ENCODE data around the gene SHLD2. TPM values are rescaled to one million over a fixed set of nuclear protein-coding genes. Genes with fewer than 3 reads are reported as not detected.
"Not testable (repeated sequence)": the region's sequence is repeated elsewhere in the genome, so short reads cannot be mapped to it uniquely, and the experiment has no call there.

Gene SHLD2
- total RNA-seq, 1 donor from 2014 or later, result 32.7 TPM

DNA sequence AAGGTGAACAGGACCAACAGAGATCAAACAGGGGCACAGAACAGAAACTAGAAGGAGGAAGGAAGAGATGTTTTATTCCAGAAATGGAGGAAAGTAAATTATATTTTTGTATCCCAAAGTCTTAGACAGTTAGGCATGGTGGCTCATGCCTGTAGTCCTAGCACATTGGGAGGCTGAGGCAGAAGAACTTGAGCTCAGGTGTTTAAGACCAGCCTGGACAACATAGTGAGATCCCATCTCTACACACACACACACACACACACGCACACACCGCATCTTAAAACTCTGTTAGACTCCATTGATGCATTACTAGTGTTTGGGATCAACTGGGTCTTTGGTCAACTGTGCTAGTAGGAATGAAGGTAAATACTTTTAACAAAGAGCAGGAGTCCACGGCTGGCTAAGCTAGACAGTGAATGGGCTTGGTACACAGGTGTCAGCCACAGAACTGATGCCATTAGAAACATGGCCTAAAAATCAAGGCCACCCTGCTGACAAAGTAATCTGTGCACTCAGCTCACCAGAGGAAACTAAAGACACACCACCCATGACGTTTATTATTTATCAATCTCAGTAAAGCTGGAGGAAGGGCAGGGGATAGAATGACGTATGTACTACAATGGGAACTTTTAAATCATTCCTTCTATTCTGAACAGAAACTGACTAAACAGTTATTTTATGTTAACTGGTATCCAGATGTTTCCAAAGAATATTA, 11.3 kb upstream of the SHLD2 start:
- DNase-seq (ENCODE audit: low spot score), result not testable (repeated sequence)

DNA sequence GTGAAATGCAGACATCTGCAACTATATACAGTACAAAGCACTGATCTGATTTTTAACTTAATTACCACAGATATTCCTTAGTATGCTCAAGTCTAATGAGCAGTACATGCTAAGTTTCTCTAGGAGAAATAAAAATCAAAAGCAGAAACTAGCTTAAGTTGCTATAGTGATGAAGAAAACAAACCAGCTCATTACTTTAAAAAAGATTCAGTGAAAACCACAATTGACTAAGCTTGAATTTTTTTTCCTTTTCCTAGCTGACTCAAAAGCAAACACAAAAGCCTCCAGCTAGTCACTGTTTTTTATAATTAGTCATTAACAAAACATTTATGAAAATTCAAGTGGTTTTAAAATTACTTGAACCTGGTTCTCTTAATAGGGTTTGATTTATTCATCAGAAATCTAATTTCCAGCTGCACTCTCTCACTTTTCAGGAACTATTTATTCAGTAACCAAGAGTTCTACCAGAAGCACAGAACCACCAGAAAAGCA, 10.7 kb upstream of the SHLD2 start:
- DNase-seq (ENCODE audit: low spot score), result peak; percentile 37

DNA sequence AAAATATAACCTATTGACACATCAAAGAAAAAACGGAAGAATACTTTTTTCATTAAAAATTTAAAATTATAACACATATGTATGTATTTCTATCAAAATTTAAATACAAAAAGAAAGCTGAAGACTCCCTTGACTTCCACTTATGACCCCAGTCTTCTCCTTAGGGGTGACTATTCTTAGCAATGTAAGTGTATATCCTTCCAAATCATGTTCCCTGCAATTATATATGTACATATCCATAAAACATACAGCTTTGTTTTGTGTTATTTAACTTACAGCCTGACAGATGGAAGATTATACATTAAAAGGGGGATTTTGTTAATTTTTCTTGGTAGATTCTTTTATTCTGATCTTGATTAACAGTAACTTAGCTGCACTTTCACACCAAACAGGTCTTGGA, 9.5 kb upstream of the SHLD2 start:
- DNase-seq (ENCODE audit: low spot score), result no peak

DNA sequence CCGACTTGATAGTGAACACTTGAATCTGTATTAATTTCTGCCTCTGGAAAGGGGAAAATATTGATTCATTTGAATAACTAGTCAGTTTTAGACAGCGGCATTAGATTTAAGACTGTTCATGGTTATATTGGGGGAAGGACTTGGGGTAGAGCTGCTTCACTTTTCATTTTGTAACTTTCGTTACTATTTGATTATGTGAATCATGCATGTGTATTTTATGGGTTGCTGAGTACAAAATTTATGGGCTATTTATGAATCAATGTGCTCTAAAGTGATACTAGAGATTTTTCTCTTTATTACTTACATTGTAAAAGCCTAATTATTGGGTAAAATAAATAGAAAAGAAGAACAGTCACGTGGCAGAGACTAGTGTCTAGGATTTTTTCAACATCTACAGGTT, 5.3 kb upstream of the SHLD2 start:
- DNase-seq (ENCODE audit: low spot score), result no peak

DNA sequence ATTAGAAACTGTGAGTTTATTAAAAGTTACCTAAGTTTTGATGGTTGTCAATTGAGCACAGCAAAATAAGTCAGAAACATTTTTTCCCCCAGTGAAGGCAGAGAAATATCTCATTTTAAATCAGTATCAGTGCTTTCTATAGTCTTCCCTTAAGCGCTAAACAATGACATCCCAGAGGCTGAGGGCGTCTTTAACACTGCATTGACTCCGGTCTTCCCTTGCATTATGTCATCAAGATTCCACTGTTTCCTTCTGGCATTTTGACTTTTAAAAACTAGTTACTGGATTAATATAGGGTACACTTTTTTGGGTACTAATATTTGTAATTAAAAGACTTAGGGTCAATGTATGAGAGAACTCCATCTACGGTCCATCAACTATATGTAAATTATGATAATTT, 4.2 kb upstream of the SHLD2 start:
- DNase-seq (ENCODE audit: low spot score), result no peak

GRCh38 chr10:87092376-87092860, 2.6 kb upstream of the SHLD2 start:
- DNase-seq (ENCODE audit: low spot score), result peak; percentile 18

GRCh38 chr10:87092861-87093631, 2.0 kb upstream of the SHLD2 start:
- peak; percentile 36 for DNase-seq (ENCODE audit: low spot score)

- peak; percentile 51 for DNase-seq (ENCODE audit: low spot score)
These were observed 1.2 kb upstream of the SHLD2 start for GRCh38 chr10:87093632-87094372.

- DNase-seq (ENCODE audit: low spot score), result peak; percentile 90
These were observed 385 bp downstream of the SHLD2 start for GRCh38 chr10:87095236-87095945.

GRCh38 chr10:87101996-87102395, 7.0 kb downstream of the SHLD2 start:
- DNase-seq (ENCODE audit: low spot score), result no peak

GRCh38 chr10:87104727-87105126, 9.7 kb downstream of the SHLD2 start:
- DNase-seq (ENCODE audit: low spot score), result not testable (repeated sequence)

DNA sequence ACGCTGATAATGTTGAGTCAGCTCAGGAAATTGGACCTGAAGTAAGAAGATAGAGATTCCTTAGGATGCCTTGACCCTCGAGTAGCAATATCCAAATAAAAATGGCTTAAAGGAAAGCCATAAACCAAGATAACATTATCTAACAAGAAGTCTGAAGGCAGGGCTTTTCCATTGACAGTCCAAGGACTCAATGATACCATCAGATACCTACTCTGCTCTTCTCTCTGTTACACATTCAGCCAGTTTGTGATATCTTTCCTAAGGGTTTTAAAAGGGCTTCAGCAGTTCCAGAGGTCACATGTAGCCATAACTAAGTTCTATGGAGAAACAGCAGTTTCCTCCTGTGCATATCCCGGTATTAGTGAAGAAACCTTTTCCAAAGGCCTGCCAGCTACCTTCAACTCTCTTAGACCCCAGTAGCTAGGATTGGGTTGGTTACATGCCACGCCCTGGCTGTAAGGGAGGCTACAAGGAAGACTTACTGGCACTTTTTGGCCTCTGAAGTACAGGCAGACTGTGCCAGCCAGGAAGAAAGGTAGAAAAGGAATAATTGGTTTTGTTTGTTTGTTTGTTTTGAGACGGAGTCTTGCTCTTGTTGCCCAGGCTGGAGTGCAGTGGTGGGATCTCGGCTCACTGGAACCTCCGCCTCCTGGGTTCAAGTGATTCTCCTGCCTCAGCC, 10.6 kb downstream of the SHLD2 start:
- no peak for DNase-seq (ENCODE audit: low spot score)

DNA sequence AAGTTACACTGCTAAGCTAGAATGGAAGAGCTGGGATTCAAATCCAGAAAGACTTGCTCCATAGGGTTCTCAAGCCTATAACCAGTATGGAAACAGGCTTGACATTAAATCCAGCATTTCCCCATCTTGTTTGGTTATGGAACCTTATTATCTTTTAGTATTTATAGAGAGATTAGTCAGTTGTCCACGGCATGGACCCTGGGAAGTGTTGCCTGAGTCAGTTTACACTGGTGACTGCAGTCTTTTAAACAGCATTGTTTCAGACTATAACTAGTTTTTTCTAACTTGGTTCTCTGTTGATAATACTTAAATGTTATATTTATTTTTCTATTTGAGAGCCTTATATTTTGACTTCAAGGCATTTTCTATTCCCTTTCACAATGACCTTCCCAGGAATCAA, 23.1 kb downstream of the SHLD2 start:
- not testable (repeated sequence) for DNase-seq (ENCODE audit: low spot score)

DNA sequence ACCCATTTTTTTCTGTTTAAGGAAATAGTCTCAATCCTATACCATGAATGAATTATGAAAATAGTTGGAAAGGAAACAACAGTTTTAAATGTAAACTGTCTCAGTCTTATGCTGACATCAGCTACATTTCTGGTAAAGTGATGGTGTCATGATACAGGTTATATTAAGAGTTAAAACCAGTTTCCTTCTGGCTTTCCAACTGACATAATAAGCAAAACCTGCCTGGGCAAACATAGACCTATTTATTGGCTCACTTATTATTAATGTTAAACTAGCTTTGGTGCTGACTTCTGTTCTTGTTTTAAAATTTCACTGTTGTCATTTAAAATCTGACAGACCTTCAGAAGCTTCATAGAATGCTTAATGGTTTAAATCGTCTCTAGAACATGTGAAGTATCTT, 24.0 kb downstream of the SHLD2 start:
- DNase-seq (ENCODE audit: low spot score), result not testable (repeated sequence)

DNA sequence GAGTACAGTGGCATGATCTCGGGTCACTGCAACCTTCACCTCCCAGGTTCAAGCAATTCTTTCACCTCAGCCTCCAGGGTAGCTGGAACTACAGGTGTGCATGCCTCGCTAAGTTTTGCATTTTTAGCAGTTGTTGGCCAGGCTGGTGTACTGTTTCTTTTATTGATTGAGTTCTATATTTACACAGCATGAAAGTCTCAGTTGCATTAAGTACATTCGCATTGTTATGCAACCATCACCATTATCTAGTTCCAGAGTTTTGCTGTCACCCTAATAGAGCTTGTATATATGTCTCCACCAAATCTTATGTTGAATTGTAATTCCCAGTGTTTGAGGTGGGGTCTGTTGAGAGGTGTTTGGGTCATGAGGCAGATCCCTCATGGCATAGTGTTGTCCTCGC, 28.3 kb downstream of the SHLD2 start:
- DNase-seq (ENCODE audit: low spot score), result not testable (repeated sequence)

- not testable (repeated sequence) for DNase-seq (ENCODE audit: low spot score)
These were observed 32.0 kb downstream of the SHLD2 start for GRCh38 chr10:87127048-87127447.

DNA sequence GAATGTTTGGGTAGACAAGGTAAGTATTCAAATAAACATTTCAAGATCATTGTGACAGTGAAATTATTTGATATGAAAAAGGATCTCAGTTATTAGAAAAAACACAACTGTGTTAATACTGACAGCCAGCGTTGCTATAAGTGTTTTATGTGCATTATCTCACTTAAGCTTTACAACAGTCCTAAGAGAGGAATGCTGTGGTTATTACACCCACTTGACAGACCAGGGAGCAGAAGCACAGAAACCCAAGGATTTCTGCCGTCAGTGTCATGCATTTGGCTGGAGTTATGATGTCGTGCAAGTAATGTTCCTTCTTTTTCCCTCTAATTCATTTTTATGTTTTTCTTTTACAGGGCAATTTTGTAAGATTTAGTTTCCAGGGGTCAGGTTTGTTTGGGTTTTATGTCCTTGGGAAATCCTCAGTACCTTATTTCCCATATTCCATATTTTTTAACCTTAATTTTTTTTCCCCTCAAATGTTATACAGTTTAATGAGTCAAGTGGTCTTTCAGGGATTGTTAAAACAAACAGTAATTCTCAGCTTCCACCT, 32.7 kb downstream of the SHLD2 start:
- not testable (repeated sequence) for DNase-seq (ENCODE audit: low spot score)

- peak; percentile 1 for DNase-seq (ENCODE audit: low spot score)
These were observed 37.2 kb downstream of the SHLD2 start for GRCh38 chr10:87132176-87132575.

GRCh38 chr10:87133936-87134335, 38.9 kb downstream of the SHLD2 start:
- DNase-seq (ENCODE audit: low spot score), result not testable (repeated sequence)

- not testable (repeated sequence) for DNase-seq (ENCODE audit: low spot score)
These were observed 39.4 kb downstream of the SHLD2 start for GRCh38 chr10:87134440-87134839.

Data from umbilical cord (tissue), 2 donors.